Measurements from ENCODE around the gene CEACAM21.

DNA sequence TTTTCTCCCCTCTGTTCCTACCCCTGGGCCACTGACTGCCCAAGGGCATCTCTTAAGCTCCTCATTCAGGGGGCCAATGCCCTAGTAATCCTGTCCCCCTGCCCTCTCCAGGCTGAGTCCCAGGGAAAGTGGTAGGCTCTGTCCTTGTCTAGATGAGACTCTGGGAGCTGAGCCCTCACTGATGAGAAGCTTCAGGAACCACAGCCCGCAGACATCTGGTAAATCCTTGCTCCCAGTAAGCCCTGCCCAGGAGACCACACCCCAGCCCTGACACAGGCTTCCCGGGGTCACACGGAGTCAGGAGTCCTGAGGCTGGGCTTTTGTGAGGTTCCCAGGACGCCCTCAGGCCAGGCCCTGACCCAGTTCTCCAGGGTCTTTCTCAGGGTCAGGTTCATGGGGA, 49.0 kb downstream of the CEACAM21 start:
- TF ChIP-seq, protein P1, sequence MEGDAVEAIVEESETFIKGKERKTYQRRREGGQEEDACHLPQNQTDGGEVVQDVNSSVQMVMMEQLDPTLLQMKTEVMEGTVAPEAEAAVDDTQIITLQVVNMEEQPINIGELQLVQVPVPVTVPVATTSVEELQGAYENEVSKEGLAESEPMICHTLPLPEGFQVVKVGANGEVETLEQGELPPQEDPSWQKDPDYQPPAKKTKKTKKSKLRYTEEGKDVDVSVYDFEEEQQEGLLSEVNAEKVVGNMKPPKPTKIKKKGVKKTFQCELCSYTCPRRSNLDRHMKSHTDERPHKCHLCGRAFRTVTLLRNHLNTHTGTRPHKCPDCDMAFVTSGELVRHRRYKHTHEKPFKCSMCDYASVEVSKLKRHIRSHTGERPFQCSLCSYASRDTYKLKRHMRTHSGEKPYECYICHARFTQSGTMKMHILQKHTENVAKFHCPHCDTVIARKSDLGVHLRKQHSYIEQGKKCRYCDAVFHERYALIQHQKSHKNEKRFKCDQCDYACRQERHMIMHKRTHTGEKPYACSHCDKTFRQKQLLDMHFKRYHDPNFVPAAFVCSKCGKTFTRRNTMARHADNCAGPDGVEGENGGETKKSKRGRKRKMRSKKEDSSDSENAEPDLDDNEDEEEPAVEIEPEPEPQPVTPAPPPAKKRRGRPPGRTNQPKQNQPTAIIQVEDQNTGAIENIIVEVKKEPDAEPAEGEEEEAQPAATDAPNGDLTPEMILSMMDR (IDR thresholded peaks at IDR 0.05), result no peak
- TF ChIP-seq POLR2A (IDR thresholded peaks at IDR 0.05), result no peak
